Activated T-cell treated with anti-CD3 and anti-CD28 coated beads for 48 hours (primary cell): Measurements from ENCODE around the gene CACNA2D3.

Experiments used
- DNase-seq: peaks from one replicate; pipeline ENCODE4 v3.0.0-alpha.2; 2020; ENCODE audit warnings: low read depth

The CACNA2D3 gene

DNA sequence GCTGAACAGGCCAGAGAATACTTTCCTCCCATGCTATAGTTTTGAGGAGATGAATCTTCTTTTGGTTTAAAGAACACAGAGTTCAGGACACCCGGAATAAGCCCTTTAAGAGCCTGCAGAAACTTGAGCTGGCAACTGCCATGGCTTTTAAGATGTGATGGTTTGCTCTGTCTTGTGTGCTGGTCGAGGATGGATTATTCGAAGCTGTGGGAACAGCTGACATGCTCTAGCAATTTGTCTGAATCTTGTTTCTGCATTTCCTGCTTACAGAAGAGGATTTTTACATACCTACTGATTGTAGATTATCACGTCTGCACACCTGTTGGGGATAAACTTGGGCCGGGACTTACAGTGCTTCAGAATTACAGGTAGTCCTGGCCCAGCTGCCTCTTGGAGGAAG, 408.6 kb downstream of the CACNA2D3 start:
- no peak for DNase-seq

DNA sequence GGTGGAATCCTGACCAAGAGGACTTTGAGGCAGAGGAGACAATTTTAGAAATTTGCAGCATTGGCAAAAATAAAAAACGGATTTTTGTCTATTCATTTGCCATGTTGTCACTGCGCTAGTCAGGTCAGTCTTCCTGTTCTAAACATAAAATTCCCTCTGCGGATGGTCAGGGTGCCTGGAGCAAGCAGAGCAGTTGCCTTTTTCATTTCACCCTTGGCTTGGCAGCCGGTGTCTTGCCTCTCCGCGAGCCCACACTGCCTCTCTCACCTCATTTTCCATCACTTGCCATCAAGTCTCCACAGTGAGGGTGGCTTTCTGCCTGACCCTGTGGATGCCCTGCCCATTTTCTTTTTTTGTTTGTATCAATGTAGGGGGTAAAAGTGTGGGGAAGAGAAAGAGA, 409.4 kb downstream of the CACNA2D3 start:
- DNase-seq: no peak

DNA sequence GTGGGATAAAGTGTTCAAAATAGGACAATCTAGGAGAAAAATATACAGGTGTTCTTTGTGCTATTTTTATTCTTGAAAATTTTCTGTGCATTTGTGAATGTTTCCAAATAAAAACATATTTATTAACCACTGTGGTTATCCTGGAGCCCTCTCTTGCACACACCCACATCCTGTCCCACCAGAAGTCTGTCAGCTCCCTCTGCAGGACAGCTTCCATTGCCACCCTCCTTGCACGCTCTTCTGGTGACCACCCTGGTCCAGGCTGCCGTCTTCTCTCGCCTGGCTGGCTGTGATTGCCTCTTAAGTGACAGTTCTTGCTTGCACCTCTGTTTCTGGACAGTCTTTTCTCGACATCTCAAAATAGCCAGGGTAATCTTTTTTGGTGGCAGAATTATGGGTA, 411.5 kb downstream of the CACNA2D3 start:
- DNase-seq: no peak

DNA sequence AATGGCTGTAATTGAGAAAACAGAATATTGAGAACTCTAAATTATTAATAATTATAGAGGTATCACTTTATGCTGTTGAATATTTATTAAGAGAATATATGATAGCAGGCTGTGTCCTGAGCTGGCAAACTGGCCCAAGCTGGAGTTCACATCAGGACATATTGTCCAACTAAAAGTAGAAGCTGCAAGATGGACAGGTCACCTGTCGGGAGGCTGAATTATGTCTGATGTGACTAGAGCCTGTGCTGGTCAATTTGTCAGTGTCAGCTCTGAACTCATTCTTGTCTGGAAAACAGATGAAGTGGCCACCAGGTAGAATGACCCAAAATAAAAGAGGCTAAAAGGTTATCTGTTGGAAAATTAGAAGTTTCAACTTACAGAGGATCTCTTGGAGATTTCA, 413.3 kb downstream of the CACNA2D3 start:
- no peak for DNase-seq

DNA sequence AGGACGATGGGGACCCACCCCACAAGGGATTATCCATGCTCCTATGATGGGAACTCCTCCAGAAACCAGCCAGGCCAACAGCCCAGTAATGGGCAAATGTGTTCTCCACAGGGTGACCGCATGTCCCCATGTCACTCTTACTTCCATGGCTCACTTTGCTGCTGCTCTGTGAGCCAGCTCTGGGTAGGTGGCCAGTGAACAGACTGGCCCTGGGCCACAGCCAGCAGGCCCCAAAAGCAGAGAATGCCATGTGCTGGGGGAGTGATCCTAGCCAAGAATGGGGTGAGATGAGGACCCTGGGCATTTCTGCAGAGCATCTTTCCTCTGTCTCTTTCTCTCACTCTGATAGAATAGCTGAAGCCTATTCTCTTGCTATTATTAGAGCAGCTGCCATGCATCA, 414.1 kb downstream of the CACNA2D3 start:
- DNase-seq: no peak

DNA sequence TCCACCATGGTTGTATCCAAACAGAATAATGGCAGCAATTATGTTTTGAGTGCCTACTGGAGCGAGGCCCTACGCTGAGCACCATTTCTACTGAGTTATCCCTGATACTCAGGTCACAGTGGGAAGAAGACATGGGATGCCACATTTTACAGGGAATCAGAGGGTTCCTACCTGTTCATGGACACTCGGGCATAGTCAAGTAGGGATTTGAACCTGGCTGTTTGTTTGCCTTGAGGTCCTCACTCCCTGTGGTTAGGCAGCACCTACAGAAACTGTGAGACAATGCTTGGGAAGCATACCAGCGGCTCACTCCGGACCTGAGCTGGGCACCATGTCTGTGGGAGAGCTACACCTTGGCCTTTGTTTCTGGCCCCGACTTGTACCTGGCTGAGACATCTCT, 415.2 kb downstream of the CACNA2D3 start:
- DNase-seq: no peak

DNA sequence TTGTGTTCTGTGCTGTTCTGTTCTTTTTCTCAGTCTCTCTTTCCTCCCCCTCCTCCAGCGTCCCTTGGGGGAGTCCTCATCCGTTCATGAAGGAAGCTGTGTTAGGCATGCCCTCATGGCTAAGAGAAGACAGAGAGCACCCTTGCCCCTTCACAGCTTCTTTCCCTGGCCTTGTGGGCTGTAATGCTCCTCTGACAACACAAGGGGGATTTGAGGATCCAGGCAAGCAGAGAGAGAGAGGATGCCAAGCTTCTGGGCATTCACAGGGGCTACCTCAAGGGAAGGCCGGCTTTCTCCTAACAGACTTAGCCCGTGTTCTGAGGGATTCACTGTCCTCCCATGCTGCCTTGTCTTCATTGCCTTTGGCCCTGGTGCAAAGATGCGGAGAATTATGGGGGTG, 416.0 kb downstream of the CACNA2D3 start:
- no peak for DNase-seq

DNA sequence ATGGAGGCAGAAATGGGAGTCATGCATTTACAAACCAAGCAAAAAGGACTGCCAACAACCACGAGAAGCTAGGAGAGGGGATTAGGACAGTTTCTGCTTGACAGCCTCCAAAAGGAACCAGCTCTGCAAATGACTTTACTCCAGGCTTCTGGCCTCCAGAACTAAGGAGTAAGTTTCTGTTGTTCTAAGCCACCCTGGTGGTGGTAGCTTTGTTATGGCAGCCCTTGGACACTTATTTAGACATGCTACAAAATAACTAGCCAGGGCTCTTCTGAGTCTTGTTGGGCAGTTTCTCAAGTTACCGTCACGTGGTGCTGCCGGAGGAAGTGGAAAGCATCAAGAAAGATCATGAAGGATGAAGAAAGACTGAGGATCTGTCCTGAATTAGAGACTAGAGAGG, 419.0 kb downstream of the CACNA2D3 start:
- DNase-seq: no peak

DNA sequence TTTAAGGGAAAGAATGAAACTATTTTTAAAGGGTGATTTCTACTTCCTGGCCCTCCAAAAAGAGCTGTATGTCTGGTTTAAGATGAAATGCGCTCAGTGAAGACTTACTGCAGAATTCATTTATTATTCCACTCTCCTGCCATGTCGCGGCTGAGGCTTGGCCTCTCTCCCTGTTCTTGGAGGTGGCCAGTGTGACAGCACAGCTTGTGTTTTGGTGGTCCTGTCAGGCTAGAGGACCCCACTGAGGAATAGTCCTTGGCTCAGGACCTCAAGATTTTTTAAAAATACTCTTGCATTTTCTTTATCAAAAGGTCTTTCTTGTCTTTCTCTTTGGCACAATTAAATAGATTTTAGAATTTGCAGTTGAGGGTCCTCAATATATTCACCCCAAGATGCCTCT, 421.1 kb downstream of the CACNA2D3 start:
- DNase-seq: no peak

DNA sequence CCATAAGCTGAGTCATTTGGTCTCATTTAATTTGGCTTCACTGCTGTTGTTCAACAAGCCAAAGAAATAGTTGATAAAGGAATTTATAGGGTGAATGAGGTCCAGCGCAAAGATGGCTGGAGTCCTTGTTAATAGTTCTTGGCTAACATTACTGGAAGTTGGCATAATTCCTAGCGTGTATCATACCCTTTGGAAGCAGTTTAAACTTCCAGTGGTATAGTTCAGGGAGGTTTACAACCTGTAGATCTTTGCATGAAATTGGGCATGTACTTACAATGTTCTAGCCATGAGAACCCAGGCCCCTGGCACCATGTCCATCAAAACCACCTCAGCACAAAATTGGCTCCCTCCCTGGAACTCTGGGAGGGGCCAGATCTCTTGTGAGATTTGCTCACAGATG, 424.7 kb downstream of the CACNA2D3 start:
- no peak for DNase-seq

DNA sequence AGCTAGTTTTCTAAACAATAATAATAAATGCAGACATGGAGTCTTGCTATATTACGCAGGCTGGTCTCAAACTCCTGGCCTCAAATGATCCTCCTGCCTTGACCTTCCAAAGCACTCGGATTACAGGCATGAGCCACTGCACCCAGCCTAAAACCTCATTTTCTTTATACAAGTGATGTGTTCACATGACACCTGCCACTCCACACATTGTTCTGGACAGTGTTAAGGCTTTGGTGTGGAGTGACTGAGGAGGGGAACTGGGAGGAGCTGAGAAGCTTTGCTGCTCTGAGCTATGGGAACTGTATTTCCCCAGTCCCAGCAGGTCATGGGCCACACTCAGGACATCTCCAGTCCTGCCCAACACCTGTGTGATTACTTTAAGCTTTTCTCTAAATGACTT, 425.5 kb downstream of the CACNA2D3 start:
- no peak for DNase-seq

DNA sequence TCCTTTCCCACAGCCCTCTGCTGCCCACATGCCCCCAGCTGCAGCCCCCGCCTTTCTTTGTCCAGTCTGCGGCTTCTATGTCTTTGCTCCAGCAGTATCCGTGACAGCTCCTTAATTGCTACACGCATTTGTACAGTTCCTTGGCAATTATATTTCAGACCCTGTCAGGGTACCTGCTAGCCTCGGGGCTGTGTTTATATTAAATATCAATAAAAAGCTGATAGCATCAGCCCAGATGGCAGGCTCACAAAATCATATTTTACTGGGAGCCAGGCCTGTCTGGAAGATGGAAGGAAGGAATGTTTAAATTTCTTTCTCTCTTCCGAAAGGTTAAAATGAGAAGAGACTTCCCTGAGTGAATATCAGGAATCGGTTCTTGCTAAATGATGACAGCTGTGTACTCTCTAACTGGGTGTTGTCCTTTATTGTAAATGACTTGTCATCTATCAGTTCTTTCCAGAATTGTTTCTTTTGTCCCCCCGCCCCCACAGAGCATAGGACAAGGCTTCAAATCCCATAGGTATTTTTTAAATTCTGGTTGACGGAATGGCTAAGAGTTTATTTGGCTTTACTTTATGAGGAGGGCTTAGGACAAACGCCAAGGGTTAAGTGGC, 427.4 kb downstream of the CACNA2D3 start:
- no peak for DNase-seq

DNA sequence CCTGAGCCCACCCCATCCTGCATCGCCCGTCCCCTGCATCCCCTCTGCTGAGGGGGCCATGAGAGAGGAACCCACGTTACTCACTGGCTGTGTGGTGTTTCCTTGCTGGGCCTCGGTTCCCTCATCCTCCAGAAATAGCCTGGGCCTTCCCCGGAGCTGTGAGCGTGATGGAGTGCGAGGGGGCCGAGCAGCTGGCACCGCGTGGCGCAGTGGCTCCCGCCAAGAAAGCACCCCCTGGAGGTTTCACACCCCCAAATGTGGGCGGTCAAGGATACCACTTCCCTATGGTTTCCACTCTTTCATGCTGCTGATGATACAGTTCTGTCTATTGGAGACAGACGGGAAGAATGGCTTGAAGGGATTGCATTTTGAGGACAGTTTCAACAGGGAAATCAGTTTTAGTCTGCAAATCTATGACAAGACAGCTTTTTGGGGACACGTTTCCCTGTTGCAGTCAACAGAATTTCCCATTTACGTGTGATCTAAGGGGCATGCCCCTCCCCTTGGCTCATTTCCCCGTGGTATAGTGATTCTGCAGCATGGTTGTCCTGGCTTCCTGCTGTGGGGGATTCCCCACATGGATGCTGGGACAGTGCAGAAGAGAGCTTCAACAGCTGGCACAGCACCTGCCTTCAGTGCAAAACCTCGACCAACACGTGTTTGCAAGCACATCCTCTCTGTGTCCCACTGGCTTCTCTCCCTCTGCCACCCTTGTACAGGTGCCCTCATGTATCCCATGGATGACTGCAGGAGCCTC, 428.0 kb downstream of the CACNA2D3 start:
- DNase-seq: no peak

DNA sequence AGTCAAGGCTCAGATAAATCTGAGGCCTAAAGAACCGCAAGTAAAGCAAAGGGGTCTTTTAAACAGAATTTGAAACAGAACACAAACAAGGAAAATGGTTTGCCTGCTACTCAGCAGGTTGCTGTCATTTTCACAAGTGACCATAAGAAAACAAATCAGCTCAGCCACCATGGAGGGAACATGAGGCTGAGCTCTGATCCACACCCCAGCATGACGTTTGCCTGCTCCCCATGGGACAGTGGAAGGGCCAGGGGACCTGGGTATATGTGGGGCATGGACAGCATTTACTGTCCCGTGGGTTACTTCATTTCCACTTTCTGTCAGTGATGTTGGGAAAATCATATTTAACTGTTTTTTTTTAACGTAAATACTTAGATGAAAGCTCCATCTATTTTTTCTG, 434.3 kb downstream of the CACNA2D3 start:
- DNase-seq: no peak

DNA sequence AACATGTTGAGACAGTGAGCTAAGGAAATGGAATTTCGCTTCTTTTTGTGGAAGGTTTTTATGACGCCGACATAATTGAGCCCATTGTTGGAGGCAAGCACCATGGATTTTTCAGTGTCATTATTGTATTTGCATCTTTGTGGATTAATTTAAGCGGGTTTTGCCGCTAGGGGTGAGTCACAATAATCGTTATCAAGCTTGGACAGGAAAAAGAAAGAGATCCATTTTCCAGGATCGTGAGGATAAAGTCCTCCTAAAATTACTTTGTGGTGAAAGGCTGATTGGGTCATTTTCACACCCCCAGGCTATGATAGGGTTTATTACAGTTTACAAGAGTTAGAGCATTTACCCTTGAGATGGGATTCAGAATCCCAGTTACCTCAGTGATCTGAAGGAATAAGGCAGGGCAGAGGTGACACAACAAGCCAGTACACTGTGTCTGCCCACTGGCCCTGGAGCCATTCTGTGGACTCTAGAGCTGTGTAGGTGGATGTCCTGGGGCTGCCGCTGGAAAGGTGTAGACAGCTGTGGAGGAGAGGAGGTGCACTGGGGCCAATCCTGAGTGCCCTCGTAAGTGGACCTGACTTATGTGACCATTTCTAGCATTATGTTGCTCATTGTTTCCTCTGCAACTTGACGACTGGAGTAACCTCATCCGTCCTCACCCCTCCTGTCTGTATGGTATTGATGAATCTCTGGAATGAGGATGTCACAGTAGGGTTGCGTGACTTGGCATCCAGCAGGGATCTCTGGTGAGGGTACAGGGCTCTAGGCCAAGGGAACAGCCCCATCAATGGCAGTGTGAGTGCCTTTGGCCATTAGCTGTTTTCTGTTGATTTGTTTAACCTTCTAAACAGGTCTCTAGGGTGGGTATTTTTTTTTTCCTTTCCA, 435.4 kb downstream of the CACNA2D3 start:
- no peak for DNase-seq

DNA sequence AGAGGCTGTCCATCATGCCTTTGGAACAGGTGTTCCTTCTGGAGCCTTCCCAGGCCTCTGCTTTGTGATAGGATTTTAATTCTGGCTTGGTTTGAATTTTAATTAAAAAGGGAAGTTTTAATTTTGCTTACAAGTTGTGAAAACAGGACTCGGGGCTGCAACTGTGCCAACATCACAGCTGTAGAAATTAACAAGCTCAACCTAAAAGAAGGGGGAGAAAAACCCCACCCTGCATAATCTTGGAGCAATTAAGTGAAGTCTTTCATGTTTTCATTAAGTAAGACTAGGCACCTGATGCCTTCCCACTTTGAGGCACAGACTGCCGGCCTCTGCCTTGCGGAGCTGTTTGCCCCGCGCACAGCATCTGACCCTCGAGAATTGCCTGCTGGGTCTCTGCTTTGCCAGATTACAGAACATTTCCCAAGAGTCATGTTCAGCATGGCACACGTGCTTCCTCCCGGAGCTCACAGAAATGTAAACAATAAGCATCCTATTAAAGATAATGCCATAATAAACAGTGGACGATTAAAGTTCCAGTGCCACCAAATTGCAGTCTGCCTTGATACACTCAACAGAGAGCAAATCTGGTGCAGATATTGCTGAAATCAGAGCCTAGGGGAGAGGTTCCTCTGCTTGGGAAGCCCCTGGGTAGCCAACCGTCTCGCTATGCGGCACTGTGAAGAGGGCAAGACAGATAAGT, 441.3 kb downstream of the CACNA2D3 start:
- no peak for DNase-seq

DNA sequence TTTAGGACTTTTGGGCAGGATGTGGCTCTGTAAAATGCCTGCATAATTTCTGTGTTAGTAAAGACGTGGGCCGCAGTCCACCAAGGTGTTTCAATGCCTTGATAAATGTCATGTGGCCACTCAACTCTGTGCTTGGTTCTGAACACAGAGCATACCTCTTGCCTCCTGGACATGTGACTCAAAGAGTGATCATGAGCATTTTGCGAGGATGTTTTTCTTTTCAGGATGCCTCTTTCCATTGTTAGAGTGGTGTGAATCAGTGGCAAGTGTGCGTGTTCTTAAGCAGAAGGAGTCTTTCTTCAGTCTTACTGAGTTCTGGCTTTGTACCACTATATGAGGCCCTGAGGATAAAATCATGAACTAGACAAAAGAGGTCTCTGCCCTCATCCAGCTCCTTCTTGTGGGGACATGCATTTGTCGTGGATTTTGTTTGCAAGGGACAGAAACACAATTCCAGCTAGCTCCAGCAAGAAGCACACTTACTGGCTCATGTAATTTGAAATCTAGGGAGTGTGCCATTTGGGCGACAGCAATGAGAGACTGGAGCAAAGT, 442.1 kb downstream of the CACNA2D3 start:
- DNase-seq: no peak

DNA sequence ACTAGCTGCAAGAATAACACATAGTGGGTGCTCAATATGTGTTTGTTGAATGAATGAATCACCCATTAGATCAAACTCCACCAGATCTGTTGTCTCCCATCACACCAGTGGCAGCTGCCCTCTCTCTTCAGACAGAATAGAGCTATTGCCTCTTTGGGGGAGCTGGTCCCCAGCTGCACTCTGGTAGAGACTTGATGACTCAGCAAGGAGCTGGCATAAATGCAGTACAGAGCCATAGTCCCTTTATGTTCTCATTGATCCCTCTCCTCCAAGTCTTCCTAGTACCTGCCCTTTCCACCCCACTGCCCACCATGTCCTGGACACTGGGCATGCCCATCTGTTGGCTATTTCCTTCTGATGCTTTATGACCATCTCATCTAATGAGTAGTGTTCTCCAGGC, 443.6 kb downstream of the CACNA2D3 start:
- DNase-seq: no peak

DNA sequence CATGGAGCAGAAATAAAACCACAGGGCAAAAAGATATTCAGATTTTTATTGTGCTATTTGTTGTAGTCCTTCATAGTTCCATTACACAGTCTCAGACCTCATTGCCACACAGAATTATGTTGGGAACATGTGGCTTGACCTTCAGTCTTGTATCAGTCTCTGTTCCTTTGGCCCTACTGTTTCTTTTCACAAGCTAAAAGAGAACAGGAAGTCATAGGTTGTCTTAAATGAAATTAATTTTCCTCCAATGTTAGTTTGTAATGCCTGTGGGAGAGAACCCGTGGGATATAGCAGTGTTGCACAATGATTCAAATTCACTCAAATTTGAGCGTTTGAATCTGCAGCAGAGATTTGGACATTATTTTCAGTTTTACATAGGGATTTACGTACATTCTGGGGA, 445.6 kb downstream of the CACNA2D3 start:
- no peak for DNase-seq

DNA sequence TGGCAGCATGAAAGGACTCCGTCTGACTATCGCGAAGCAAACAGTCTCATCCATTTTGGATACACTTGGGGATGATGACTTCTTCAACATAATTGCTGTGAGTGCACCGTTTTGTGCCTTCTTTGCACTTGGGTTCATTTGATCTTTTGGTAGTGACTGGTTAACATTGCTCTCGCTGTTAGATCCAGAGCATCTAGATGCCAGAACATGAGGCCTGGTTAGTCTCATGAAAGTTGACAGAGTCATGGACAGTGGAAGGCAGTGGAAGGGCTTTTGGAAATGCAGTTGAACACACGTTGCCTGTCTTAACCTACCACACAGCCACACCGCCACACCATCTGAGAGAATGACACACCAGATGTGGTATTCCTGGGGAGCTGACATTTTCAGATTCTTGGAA, 447.7 kb downstream of the CACNA2D3 start:
- DNase-seq: no peak

DNA sequence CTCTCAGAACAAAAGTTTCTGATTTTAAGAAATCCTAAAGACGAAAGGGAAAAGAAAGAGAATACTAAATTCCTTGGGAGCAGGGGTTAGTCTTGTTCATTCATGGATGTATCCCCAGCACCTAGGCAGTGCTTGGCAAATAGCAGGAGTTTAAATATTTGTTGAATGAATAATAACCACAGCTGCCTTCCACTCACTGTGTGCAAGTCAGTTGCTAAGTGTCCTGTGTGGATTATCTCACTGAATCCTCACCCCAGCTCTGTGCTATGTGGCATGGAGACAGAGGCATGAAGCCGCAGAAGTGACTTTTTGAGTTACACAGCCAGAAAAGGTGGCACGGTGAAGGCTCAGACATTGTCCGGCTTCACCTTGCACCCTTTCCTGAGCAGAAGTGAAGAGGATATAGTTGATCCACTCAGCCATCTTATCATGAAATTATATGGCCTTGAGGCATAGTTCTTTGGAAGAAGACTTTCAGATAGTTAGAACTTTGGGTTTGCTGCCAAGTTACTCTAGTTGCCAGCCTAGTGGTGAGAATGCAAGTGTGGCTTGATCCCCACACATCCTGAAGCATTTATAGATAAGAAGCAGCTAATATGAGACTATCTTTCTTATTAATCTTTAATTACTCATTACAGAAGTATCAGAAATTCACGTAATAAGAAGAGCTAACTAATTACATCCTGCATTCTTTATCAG, 450.0 kb downstream of the CACNA2D3 start:
- no peak for DNase-seq

DNA sequence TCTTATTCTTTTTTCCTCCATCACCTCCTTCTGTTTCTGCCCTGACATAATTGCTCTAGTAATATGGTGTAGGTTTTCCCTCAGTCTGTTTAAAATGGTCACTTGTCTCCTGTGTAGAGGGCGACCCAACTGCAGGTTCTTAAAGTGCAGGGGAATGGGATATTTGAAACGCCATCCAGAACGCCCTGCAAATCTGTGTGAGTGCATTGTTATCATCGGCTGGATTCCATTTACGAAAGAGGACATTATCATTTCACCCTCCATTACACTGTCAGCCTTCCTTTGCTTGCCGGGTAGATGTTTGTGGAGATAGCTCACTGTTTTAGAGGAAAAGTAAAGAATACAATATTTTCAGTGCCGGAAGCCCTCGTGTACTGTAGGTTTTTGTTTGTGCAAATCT, 451.5 kb downstream of the CACNA2D3 start:
- no peak for DNase-seq
